GM19324 (cell line): ENCODE data around the gene AMZ1.
"Not testable (repeated sequence)": the region's sequence is repeated elsewhere in the genome, so short reads cannot be mapped to it uniquely, and the experiment has no call there.

Experiments used
- ATAC-seq: cut with Tn5 transposase; IDR thresholded peaks from one replicate; pipeline ENCODE4 v1.9.1; 2021; ENCODE audit warnings: mild to moderate bottlenecking, moderate library complexity; ENCODE audit not compliant: unreplicated experiment, low FRiP score

Gene AMZ1

DNA sequence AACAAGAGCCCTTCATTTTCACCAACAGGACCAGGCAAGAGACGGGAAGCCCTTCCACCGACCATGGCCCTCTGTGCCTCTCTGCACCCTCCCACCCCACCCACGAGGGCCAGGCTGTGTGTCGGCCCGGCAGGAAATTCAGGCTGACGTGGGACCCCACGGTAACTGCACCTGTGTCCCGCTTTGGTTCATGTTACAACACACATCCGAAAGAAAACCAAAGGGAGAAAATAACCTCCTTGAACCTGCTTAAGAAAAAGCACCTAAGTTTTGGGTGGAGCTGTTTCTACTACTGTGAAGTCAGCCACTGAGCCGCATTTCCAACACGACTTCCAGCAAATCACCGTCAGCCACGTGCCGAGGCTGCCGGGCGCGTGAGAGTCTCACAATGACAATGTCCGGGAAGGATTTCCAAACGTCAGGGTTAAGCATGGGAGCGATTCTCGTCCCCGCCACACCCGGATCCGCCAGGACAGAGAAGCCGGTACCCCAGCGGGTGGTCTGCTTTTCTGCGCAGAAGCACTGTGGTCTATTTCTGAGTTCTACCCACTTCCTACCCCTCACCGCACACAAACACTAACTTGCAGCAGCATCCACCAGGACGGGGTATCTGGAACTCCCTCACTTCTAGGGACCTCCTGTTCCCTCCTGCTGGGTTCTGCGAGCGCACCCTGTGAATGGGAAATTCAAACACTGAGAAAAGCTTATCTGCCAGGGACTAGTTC is 36.6 kb downstream of the AMZ1 start:
- no peak for ATAC-seq

DNA sequence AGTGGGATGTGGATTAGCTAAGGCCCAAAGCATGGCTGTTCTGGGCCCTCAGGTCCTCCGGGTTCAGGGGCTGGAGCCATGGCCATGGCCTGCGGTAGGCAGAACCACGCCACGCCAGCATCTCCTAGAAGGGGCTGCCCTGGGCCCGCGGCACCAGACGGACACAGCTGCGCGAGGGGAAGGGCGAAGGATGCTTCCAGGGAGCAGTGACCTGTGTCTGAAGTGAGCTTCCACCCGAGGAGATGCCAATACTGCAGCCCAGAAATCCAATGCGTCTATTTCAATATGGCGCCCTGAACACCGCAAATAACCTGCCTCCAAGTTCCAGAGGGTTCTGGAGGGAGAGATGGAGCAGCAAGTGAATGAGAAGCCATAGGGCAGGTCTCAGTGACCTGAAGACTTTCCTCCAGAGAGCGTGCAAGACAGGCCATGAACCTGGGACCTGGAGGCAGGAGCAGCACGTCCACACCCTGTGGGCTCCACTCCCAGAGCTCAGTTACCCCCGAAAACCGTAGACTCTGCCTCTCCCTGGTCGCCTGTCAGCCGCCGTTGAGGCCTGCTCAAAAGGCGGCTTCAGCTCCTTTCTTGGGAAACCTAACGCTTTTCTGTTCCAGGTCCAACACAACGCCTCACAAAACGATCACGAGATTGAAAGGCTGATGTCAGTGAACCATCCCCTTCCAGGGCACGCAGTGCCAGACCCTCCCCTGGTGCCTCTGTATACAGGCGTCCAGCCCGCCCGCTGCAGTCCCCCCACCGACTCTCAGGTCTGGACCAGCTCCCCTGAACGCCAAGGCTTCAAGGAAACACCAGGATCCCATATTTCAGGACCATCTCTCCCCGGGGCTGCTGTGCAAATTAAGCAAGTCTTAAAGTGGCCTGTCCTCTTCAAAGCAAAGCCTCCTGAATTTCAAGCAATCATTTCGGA is 37.4 kb downstream of the AMZ1 start:
- ATAC-seq: no peak

DNA sequence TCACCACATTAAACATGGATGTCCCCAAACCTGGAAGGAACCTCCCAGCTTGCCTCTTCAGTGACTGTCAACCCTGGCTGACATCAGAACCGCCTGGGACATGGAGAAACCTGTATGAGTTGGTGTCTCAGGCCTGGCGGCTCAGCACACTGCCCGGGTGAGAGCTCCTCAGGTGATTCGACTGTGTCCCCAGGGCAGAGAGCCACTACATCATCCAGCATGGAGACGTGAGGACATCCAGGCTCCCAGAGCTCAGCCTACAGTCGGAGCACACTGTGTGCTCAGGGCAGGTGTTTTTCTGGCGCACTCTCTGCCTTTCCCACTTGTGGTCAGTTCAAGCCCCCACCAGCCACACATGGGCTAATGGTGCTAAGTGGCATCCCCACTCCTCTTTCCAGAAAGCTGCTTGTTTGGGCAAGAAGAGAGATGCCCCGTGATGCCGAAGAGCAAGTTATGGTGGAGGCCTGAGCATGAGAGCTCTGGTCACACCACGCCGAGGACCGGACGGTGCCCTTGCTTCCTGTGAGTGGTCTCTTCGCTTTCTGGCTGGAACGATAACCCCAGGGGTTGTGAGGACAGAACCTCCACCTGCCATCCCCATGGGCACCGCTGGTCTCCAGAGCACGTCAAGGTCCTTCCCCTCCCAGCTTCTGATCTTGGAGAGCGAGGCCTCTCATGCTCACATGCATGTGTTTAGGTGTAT is 38.5 kb downstream of the AMZ1 start:
- no peak for ATAC-seq

DNA sequence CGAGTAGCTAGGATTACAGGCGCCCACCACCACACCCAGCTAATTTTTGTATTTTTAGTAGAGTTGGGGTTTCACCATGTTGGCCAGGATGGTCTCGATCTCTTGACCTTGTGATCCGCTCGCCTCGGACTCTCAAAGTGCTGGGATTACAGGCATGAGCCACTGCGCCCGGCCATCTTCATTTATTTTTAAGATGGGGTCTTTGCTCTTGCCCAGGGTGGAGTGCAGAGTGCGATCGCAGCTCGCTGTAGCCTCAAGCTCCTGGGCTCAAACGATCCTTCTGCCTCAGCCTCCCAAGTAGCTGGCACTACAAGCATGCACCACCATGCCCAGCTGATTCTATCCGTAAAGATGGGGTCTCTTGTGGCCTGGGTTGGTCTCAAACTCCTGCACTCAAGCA is 39.2 kb downstream of the AMZ1 start:
- ATAC-seq: not testable (repeated sequence)

DNA sequence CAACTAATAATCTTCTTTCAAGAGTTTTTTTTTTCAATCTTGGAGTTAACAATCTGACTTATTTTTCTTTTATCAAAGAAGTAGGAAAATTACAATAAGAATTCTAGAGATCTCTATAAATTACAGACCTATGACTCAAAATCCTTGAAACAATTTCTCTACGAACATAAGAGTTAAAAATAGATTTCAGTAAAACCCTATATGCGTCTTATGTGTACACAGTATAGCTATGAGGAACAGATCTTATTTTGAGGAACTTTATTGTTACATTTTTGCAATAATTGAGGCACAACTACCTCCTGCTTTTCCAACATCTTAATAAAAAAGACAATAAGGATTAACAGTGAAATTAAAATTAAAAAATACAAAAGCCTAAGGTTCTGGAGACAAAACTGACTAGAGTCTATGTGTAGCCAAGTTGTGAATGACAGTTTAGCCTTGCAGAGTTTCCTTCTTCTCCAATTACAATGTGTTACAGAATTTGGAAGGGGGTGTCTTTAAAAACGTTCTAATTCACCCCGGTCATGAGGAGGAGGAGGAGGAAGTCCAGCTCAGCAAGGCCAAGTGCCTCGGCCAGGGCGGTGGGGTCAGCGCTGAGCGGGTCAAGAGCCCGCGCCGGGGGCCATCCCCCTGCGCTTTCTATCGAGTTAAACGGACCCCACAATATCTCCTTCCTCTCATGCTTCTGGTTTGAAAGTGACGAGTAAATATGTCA is 40.5 kb downstream of the AMZ1 start:
- ATAC-seq: no peak

DNA sequence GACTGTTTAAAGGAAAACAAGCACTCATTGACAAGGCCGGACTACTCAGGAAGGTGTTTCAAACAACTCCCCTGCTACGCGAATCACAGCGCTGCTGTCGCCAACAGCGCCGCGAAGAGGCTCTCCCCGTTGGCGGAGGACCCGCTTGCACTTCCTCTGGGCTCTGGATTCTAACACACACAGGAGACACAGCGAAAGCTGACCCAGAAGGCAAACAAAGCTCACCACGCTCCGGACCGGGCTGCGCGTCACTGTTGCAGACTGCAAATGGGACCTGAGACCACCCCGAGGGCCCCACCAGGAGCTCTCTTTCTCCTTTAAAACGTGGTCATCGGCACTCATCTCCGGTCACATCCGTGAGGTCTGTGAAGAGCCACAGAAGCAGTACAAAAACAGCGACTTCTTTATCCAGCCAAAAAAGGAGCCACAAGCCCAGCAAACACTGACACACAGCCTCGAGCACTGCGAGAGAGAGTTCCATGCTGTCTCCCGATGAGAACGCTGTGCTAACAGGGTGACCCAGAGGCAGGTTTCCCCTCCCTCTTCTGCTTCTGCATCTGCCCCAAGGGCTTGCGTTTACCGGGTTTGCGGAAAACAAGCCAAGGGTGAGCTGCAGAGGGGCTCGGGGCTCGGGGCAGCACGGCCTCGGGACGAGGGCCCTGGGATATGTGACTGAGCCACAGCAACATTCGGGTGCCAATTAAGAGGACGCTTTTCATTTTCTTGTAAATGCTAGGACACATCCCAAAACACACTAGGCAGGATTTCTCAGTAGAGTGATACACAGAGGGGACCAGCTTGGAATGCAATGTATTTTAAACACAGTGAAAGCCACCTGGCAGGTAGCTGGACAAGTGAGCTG is 41.3 kb downstream of the AMZ1 start:
- ATAC-seq: no peak

DNA sequence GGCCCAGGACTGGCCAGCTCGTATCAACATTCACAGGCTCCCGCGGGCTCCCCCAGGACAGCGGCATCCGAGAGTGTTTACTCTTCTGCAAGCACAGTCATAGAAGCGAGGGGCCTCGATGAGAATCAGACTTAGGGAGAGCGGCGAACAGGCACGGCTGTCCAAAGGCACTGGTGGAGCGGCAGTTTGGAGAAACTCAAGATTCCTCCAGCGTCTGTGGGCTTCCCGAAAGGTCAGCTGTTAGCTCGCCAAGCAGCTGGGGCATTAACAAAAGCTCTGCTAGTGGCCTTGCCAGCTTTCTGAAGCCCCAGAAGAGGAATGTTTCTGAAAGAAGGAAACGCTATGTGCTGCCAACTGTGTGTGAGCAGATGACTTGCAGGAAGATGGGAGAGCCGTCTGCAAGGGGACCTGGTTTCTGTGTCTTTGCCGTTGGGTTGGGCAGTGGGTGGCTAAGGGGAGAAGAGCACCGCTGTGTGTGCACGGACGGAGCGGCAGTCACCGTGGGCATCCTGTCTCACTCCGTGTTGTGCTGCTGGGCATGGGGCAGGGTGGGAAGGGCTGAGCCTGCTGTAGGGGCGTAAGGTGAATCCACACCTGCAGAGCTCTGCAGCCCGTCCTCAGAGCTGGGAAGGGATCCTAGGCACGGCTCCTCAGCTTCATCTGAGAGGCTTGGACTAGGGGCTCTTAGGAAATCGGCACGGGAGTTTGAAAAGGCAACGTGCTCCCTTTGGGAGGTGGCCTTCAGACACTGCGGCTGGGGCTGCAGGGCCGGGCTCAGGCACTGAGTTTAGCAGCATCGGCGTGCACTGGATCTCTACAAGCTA is 42.1 kb downstream of the AMZ1 start:
- no peak for ATAC-seq

DNA sequence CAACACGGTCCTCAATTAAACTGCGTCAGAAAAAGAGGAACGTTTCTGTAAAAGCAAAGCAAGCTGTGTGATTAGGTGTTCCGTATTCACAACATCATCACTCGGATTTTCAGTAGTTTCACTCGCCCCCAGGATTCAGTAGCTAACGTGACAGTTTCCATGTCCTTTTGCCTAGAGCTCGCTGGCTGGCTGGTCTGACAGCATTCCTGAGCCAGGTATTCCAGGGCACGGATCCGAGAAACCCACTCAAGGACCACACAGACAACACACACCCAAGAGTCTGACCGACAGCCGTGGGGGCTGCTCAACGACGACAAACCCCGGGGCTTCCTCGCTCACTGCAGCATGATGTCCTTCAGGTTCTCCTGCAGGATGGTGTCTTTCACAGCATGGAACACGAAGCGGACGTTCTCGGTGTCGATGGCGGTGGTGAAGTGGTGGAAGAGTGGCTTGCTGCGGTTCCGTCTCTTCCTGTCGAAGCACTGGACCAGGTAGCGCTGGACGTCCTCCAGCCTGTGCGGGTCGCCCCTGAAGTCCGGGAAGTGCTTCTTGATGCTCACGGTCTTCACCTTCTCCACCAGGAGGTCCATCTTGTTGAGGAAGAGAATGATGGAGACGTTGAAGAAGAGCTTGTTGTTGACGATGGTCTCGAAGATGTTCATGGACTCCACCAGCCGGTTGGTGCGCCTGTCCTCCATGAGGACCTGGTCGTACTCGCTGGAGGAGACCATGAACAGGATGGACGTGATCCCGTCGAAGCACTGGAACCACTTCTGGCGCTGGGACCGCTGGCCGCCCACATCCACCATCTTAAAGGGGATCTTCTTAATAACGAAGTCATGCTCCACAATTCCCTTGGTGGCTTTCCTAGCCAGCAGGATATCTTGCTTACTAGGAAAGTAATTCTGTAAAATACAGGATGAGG is 43.1 kb downstream of the AMZ1 start:
- ATAC-seq: no peak

DNA sequence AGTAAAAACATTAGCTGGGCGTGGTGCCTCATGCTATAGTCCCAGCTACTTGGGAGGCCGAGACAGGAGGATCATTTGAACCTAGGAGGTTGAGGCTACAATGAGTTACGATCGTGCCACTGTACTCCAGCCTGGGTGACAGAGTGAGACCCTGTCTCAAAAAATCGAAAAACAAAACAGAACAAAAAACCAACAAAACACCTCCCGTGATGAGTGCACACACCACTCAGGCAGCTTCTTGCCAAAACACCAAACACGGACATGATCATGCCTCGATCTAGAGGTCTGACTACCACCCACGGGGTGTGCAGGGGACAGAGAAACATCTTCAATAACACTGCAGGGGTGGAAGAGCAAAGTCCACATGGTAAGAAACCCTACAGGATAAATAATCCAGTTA is 44.4 kb downstream of the AMZ1 start:
- no peak for ATAC-seq

DNA sequence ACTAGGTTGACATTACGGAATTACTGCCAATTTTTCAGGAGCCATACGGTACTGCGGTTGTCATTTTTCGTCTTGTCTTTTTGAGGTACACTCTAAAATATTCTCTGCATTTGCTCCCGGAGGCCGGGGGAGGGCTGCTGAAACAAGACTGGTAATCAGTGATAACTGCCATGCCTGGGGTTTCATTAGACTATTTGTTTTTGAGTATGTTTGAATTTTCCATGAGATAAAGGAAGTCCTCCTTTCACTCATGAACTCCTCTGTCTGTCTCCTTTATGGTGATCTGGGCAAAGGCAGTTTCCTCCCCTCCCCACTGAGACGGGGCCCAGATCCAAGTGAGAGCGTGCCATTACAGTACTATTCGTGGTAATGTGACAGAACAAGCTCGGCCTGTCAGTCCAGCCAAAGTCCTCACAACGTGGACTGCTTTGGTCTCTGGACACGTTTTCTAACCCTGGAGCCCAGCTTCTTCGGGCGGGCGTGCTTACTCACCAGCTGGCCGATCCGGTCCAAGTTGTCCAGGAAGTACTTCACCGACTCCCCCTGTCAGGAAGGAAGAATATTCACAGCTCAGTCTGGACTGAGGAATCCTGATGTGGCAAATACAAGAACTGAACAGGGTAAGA is 45.1 kb downstream of the AMZ1 start:
- no peak for ATAC-seq

DNA sequence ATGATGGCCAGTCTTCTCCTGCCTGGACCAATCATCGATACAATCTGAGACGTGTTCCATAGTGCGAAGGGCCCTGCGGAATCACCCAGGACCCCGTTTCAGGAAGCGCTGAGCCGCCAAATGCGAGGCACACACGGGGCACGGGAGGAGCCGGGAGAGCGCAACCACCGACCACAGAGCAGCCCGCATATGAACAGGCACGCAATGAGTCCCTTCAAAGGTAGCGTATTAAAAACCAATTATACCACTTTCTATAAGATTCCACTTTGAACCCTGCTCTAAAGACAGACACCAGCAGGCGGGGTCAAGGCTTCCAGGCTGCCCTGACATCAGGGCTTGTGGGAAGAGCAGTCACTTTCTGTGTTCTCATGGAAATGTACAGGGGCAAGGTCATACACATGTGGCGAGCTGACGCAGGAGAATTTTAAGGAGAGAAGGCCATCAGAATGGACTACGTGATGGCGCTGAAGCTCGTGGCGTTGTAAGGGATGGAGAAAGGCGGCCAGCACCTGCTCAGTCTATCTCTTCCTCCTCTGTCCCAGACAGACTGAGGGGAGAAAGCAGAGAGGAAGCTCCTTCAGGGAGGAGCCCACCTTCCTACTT is 46.2 kb downstream of the AMZ1 start:
- ATAC-seq: no peak

DNA sequence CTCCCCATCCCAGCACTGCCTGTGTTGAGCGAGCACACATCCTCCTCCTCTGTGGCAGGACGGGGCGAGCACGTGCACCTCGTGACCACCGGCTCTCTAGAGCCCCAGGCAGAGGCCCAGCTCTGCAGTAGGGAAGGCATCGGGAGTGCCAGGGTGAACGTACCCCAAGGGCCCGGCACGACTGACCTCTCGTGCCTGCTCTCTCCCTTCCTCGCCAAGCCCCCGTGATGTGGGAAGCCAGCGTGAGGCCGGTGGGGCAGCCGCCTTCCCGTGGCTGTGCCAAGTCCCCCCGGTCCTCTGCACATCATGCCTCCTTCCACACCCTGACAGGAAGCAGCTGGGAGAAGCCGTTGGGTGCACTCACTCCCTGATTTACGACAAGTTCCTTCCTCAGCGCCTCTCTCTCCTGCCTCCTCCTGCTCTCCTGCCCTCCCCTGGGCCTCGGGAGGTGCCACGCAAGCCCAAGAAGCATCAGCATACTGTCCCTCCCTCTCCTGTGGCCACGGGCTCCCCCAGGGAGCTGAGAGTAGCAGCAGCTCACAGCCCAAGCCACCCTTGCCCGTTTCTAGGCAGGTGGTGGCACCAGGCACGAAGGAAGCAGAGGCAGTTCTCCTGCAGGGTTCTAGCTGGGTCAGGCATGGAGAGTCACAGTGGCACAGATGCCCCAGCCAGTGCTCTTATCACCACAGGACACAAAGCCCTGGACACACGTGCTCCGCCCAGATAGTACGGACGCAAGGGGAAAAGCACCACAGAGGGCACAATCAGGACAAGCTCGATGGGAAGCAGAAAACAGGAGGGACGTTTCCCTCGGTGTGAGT is 47.0 kb downstream of the AMZ1 start:
- no peak for ATAC-seq

DNA sequence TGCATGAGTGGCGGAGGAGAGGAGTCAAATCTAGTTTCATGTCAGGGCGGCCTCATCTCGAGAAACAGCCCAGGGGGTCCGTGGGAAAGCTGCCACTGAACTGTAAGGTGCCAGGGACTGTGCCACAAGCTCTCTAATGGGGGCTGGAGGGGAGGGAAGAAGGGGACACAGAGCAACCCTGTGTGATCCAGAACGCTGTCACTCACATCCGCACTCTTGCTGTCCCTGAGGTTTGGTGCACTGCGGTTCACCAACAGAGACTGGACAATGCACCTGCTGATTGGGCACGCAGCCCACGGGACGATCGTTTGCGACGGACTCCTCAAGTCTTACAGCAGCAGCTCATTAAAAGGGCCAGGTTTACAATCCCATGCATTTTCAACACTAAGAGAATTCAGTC is 47.7 kb downstream of the AMZ1 start:
- ATAC-seq: no peak

DNA sequence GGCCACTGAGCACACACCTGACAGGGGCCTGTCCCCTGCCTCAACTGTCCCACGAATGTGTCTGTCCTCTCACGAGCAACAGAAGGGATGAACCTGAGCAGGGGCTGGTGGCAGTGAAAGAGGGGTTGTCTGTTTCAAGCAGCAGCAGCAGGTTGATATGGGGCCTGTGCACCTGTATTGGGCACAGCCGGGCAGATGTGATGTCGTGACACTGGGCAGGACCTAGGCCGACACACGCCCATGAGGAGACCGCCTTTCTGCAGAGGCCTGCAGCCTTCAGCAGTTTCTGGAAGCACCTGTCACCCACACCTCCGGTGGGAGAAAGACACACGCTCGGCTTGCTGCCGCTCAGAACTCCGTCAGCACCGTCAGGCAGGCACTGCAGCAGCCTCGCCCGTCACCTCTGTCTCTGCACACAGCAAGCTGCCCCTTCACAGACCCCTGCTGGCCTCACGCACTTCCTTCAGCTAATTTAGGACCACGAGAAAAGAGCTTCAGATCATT is 48.5 kb downstream of the AMZ1 start:
- no peak for ATAC-seq

DNA sequence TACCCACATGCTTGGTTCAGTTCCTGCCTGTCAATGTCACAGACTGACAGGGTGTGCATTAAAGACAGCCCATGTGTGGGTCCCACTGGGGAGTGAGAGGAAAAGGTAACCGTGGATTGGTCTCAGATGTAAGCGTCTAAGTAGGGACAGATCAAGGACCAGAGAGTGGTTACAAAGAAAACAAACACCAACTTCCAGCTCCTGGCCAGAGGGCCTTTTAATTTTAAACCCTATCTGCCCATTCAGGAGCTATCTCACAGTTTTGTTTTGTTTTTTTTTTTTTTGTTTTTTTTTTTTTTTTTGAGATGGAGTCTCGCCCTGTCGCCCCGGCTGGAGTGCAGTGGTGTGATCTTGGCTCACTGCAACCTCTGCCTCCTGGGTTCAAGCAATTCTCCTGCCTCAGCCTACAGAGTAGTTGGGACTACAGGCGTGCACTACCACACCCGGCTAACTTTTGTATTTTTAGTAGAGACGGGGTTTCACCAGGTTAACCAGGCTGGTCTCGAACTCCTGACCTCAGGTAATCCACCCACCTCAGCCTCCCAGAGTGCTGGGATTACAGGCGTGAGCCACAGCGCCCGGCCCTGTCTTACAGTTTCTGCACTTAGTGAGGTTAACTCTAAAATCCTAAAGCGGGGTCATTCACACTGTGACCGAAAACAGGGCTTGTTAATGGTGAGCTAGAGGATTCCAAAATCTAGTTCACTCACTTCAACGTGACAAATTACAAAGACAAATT is 49.2 kb downstream of the AMZ1 start:
- not testable (repeated sequence) for ATAC-seq
